Muscle of leg (tissue), 11 donors: Measurements from ENCODE around the gene MTSS2. TPM values are rescaled to one million over a fixed set of nuclear protein-coding genes. Genes with fewer than 3 reads are reported as not detected.
"Not testable (repeated sequence)": the region's sequence is repeated elsewhere in the genome, so short reads cannot be mapped to it uniquely, and the experiment has no call there.

Experiments used
- DNase-seq: peaks from one replicate; pipeline ENCODE4 v3.0.0; 2013
- H3K27ac ChIP-seq: one replicate; pipeline ENCODE4 v1.5.1; 2013; ENCODE audit warnings: mild to moderate bottlenecking, low read length, control low read depth
- H3K27me3 ChIP-seq: one replicate; pipeline ENCODE4 v1.6.1; 2013; ENCODE audit warnings: low read length; ENCODE audit not compliant: control insufficient read depth, insufficient read depth
- H3K36me3 ChIP-seq: one replicate; pipeline ENCODE4 v1.6.1; 2013; ENCODE audit warnings: low read length; ENCODE audit not compliant: control insufficient read depth, insufficient read depth
- H3K4me1 ChIP-seq: one replicate; pipeline ENCODE4 v1.6.1; 2013; ENCODE audit warnings: low read length; ENCODE audit not compliant: control insufficient read depth, insufficient read depth
- H3K4me3 ChIP-seq: one replicate; pipeline ENCODE4 v1.5.1; 2013; ENCODE audit warnings: low read length, control low read depth
- H3K9me3 ChIP-seq: replicated peaks from 2 replicates; pipeline ENCODE4 v1.6.1; 2013; ENCODE audit warnings: low read depth, low read length; ENCODE audit not compliant: control insufficient read depth
- whole genome bisulfite sequencing: methylation state at CpG from one replicate; pipeline ENCODE4 v1.1.5; 2013; ENCODE audit warnings: missing lambda C conversion rate; ENCODE audit not compliant: insufficient coverage; 5-methylcytosine and 5-hydroxymethylcytosine counted together
- polyA plus RNA-seq, 8 donors: library from polyadenylated mRNA; unstranded; fragments of 120-200 nt; gene quantifications; one replicate each; pipeline versions ENCODE4 v1.2.1 to v1.2.3, GENCODE V29; 2013; ENCODE audit warnings: inconsistent platforms in 1 of 8, low replicate concordance in 1 of 8; ENCODE audit not compliant: insufficient read length in 8 of 8, insufficient read depth in 1 of 8
- total RNA-seq: library from RNA; stranded (reverse); fragments of 120-200 nt; gene quantifications from one replicate; pipeline ENCODE4 v1.2.4, GENCODE V29; 2013

MTSS2 gene
- total and polyA plus RNA-seq, 9 donors = 28.9 to 150 (median 125) TPM

DNA sequence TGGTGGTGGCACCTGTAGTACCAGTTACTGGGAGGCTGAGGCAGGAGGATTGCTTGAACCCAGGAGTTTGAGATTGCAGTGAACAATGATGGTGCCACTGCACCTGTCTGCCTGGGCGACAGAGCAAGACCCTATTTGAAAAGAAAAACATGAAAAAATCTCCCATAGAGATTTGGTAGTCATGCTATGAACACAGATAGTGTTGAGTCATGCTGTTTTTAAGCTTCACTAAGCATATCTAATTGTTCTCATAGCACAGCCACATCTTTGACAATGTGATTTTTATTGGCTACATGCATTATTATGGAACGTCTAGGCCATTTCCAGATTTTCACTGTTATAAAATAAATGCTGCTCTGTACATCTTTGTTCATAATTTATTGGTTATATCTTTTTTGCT lies 33.5 kb downstream of the MTSS2 start:
- no CpG with 5 or more reads among the region's 2 CpGs for WGBS
- H3K36me3 ChIP-seq = no peaks in the 10 kb centered on the region
- H3K27me3 ChIP-seq = no peaks in the 10 kb centered on the region
- DNase-seq = no peak
- no peak overlapping the region for H3K27ac ChIP-seq
- peaks cover 17% of the 10 kb centered on the region for H3K4me1 ChIP-seq
- no peak overlapping the region for H3K4me3 ChIP-seq
- H3K9me3 ChIP-seq = no peaks in the 10 kb centered on the region

DNA sequence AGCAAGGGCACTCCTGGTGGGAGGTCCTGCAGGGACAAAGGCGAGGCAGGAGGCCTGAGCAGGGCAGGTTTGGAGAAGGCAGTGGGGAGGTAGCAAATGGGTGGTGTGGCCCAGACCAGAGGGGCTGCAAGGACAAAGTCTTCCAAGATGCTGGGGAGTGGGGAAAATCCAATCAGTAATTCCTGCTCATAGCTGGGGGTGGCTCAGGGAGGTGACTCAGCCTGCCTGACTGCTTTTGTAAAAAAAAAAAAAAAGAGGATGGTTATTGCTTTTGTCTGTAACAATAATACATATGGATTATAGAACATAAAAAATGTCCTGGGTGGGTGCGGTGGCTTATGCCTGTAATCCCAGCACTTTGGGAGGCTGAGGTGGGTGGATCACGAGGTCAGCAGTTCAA lies 34.3 kb downstream of the MTSS2 start:
- WGBS = 83% methylated on average over 2 of the region's 3 CpGs
- Histone ChIP-seq H3K27me3 (no peaks in the 10 kb centered on the region), H3K9me3 (no peaks in the 10 kb centered on the region), H3K4me3 (no peak overlapping the region), H3K36me3 (peaks cover 3% of the 10 kb centered on the region), H3K27ac (no peak overlapping the region), H3K4me1 (peaks cover 19% of the 10 kb centered on the region)
- DNase-seq = no peak

DNA sequence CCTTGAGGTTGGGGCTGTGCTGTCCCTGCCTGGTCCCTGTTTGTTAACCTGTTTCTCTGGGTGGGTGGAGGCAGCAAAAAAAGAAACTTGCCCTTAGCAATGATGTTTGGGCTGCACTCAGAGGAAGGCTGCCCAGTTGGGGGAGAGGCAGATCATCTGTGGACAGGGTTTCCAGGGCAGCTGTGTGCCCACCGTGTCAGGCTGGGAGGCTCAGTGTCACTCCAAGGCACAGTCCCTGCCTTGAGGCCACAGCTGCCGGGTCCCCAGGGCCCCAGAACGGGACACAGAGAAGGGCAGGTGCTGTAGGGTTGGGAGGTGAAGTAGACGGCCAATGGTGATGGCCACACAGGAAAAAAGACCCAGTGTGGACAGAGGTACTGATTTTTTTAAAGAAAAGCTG lies 35.6 kb downstream of the MTSS2 start:
- H3K27me3 ChIP-seq = no peaks in the 10 kb centered on the region
- peaks cover 4% of the 10 kb centered on the region for H3K36me3 ChIP-seq
- H3K4me1 ChIP-seq = peaks cover 23% of the 10 kb centered on the region
- WGBS = 54% methylated on average over 4 of the region's 4 CpGs
- H3K27ac ChIP-seq = no peak overlapping the region
- no peak for DNase-seq
- H3K4me3 ChIP-seq = no peak overlapping the region
- no peaks in the 10 kb centered on the region for H3K9me3 ChIP-seq

DNA sequence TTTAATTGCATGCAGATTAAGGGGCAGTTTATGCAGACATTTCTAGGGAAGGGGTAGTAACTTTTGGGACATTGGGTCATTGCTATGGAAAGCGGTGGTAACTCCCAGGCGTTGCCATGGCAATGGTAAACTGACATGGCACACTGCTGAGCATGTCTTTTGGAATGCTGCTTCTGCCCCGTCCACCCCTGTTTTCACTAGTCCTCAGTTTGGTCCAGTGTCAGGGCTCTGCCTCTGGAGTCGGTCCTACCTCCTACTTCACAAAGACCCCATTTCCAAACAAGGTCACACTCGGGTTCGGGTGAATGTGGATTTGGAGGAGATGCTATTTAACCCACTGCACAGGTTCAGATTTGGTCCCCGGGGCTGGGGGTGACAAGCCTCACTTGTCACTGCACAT lies 36.6 kb downstream of the MTSS2 start:
- 84% methylated on average over 2 of the region's 7 CpGs for WGBS
- peaks cover 21% of the 10 kb centered on the region for H3K4me1 ChIP-seq
- no peak overlapping the region for H3K27ac ChIP-seq
- no peaks in the 10 kb centered on the region for H3K27me3 ChIP-seq
- H3K36me3 ChIP-seq = peaks cover 4% of the 10 kb centered on the region
- no peak overlapping the region for H3K4me3 ChIP-seq
- no peaks in the 10 kb centered on the region for H3K9me3 ChIP-seq
- no peak for DNase-seq

DNA sequence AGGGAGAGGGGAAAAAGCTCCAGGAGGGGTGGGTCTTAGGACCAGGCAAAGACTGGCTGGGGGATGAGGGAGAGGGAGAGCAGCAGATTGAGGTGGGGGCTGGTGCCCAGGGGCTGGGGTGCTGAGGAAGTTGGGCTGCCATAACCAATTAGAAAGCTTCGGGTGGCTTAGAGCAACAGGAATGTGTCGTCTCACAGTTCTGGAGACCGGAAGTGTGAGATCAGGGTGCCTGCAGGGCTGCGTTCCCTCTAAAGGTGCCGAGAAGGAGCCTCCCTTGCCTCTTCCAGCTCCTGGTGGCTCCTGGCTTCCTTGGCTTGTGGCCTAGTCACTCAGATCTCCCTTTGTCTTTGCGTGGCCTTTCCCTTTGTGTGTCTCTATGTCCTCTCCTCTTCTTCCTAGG lies 37.2 kb downstream of the MTSS2 start:
- Histone ChIP-seq H3K4me3 (no peak overlapping the region), H3K27ac (no peak overlapping the region), H3K9me3 (no peaks in the 10 kb centered on the region), H3K36me3 (peaks cover 4% of the 10 kb centered on the region), H3K4me1 (peaks cover 16% of the 10 kb centered on the region), H3K27me3 (no peaks in the 10 kb centered on the region)
- no peak for DNase-seq
- 87% methylated on average over 6 of the region's 6 CpGs for WGBS

DNA sequence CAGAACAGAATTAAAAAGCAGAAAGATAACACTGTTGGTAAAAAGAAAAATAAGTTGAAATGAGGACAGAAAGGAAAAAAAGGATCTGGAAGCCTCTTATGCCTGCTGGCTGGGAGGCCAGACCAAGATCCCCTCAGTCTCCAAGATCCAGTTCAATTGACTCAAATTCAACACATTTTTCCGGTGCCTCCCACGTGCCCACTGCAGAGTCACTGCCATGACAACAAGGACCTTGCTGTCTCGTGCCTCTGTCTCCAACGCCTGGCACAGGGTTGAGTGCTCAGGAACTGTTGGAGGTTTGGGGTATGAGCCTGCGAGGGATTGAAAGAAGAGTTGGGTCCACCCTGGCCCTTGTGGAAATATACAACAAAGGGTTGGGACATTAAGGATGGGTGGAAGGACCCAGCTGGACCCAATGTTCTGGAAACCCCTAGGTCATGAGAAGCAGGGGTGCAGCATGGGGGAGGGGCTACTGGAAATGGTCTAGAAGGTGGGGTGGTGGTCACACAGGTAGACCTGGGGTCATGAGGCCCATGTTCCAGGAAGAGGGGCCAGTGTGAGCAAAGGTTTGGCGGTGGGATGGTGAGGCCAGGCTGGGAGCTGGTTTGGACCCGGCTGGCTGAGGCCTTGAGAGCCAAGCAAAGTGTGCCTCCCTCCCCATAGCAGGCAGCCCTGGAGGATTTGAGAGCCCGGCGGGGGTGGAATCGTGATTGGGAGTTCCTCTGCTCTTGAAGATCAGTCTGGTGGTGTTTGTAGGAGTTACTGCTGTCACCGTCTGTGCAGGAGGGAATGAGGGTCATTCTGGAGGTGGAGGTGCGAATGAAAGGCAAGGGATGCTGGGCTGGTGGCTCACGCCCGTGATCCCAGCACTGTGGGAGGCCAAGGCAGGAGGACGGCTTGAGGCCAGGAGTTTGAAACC lies 38.2 kb downstream of the MTSS2 start:
- Histone ChIP-seq H3K9me3 (no peaks in the 10 kb centered on the region), H3K27ac (no peak overlapping the region), H3K4me3 (no peak overlapping the region), H3K27me3 (no peaks in the 10 kb centered on the region), H3K4me1 (peaks cover 16% of the 10 kb centered on the region), H3K36me3 (peaks cover 4% of the 10 kb centered on the region)
- no peak for DNase-seq
- WGBS = 83% methylated on average over 7 of the region's 15 CpGs

DNA sequence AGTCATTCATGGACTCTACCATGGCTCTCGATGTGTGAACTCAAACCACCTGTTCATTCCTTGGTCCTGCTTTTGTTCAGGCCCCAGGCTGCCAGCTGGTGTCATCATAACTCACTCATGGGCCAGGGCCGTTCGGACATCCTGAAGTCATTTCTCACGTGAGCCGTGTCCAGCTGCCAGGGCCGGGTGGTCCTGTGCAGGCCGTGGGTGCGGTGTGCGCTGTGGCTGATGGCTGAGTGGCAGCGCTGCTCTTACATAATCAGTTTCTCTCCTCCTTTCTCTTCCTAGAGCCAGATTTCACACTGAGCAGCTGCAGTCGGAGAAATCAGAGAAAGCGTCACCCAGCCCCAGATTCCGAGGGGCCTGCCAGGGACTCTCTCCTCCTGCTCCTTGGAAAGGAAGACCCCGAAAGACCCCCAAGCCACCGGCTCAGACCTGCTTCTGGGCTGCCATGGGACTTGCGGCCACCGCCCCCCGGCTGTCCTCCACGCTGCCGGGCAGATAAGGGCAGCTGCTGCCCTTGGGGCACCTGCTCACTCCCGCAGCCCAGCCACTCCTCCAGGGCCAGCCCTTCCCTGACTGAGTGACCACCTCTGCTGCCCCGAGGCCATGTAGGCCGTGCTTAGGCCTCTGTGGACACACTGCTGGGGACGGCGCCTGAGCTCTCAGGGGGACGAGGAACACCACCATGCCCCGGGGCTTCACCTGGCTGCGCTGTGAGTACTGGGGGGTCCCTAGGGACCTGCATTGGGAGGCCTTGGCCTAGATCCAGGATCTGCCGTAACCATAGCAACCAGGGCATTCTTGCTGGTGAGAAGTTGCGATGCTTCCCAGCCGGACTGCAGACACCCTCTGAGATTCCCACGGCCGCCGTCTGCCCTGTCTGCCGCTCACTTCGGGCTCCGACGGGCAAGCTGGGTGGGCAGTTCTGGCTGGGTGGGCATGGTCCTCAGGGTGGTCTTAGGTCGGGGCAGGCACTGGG lies 39.3 kb downstream of the MTSS2 start, which contains the start of gene IL34:
Gene IL34 (plus strand): TSS at position 300 of the 982 bp plus-strand sequence. CDS start 389 bp downstream, at position 689.
- peak within 1 kb of the TSS; percentile 7 for H3K27ac ChIP-seq
- WGBS = 44% methylated on average over 25 of the region's 39 CpGs

DNA sequence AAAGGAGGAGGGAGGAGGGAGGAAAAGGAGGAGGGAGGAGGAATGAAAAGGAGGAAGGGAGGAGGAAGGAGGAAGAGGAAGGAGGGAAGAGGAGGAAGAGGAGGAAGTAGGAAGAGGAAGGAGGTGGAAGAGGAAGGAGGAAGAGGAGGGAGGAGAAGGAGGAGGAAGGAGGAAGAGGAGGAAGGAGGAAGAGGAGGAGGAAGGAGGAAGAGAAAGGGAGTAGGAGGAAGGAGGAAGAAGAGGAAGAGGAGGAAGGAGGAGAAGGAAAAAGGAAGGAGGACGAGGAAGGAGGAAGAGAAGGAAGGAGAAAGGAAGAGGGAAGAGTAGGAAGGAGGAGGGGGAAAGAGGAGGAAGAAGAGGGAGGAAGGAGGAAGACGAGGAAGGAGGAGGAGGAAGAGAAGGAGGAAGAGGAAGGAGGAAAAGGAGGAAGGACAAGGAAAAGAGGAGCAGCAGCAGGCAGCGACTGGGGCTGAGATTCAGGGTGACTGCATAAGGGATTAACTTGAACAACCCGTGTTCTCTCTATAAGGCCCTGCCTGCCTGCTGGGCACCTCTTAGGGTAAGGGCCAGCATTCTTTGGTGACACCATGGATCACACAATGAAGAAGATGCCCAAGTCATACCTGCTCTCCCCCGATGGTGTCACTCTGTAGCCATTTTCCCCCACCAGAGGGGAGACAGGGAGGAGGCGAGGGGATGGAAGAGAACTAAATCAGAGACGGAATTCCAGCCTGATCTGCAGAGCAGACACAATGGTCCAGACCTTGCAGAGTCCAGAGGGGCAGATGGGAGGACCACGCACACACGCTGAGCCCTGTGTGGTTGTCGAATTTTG lies 40.9 kb downstream of the MTSS2 start:
- Histone ChIP-seq H3K4me1 (peaks cover 16% of the 10 kb centered on the region), H3K27me3 (no peaks in the 10 kb centered on the region), H3K4me3 (no peak overlapping the region), H3K27ac (no peak overlapping the region), H3K9me3 (no peaks in the 10 kb centered on the region), H3K36me3 (peaks cover 4% of the 10 kb centered on the region)
- 62% methylated on average over 8 of the region's 10 CpGs for WGBS
- DNase-seq = no peak

More for the DNA sequence above, 39.3 kb downstream of the MTSS2 start, which contains the start of gene IL34:
- peaks cover 4% of the 10 kb centered on the region for H3K36me3 ChIP-seq
- no peaks in the 10 kb centered on the region for H3K9me3 ChIP-seq
- no peak within 1 kb of the TSS for H3K4me3 ChIP-seq
- H3K4me1 ChIP-seq = peaks cover 16% of the 10 kb centered on the region
- no peaks in the 10 kb centered on the region for H3K27me3 ChIP-seq
- peak; percentile 70 for DNase-seq

DNA sequence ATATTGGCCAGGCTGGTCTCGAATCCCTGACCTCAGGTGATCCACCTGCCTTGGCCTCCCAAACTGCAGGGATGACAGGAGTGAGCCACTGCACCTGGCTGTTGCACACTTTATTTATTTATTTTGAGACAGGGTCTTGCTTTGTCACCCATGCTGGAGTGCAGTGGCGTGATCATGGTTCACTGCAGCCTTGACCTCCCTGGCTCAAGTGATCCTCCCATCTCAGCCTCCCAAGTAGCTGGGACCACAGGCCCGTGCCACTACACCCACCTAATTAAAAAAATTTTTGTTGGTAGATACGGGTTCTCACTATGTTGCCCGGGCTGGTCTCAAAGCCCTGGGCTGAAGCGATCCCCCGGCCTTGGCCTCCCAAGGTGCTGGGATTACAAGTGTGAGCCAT lies 42.6 kb downstream of the MTSS2 start:
- not testable (repeated sequence) for H3K27me3 ChIP-seq, H3K36me3 ChIP-seq, DNase-seq, H3K27ac ChIP-seq, H3K9me3 ChIP-seq, H3K4me3 ChIP-seq
- WGBS = 57% methylated on average over 1 of the region's 7 CpGs
- peaks cover 16% of the 10 kb centered on the region for H3K4me1 ChIP-seq
